ENCODE measurements around the gene CBX8. TPM values are rescaled to one million over a fixed set of nuclear protein-coding genes. Genes with fewer than 3 reads are reported as not detected.
A peak's percentile ranks its signal among the peaks of the same experiment; 100 is the strongest.

Gene CBX8
- total RNA-seq, 1 experiment from 2014 or later = 2.0 TPM

- no peak for TF ChIP-seq STAT6 (CRISPR knock-in tag; conservative IDR thresholded peaks at IDR 0.05; ENCODE audit: low read depth)
- 0 out of 2 replicates have a peak, but pooled peaks have one; percentile 33 for TF ChIP-seq E2F5 (CRISPR knock-in tag; IDR thresholded peaks at IDR 0.05)
- no peak for TF ChIP-seq HMGXB4 (CRISPR knock-in tag; IDR thresholded peaks at IDR 0.05)
- TF ChIP-seq TP53 (CRISPR knock-in tag; IDR thresholded peaks at IDR 0.05) = no peak
- peak; percentile 9; the same call in 1 of the 2 replicates for TF ChIP-seq ZNF263 (CRISPR knock-in tag; IDR thresholded peaks at IDR 0.05; ENCODE audit: low read depth)
- TF ChIP-seq PRDM15 (CRISPR knock-in tag; IDR thresholded peaks at IDR 0.05) = peak; percentile 99
- TF ChIP-seq ZNF219 (CRISPR knock-in tag; IDR thresholded peaks at IDR 0.05; ENCODE audit: borderline replicate concordance) = no peak
- TF ChIP-seq FOXP4 (CRISPR knock-in tag; IDR thresholded peaks at IDR 0.05) = no peak
- no peak for TF ChIP-seq USF2 (CRISPR knock-in tag; IDR thresholded peaks at IDR 0.05)
- no peak for TF ChIP-seq ZMAT4 (CRISPR knock-in tag; IDR thresholded peaks at IDR 0.05)
- TF ChIP-seq NR2C2 (CRISPR knock-in tag; IDR thresholded peaks at IDR 0.05) = no peak
- no peak for TF ChIP-seq MYBL2 (CRISPR knock-in tag; IDR thresholded peaks at IDR 0.05)
- no peak for TF ChIP-seq CBFB (CRISPR knock-in tag; IDR thresholded peaks at IDR 0.05; ENCODE audit: low read depth)
- TF ChIP-seq AFF4 (CRISPR knock-in tag; IDR thresholded peaks at IDR 0.05; ENCODE audit: borderline replicate concordance) = no peak
- no peak for TF ChIP-seq PRRX2 (CRISPR knock-in tag; IDR thresholded peaks at IDR 0.05)
Observed at GRCh38 chr17:79778504-79779083, 18.3 kb downstream of the CBX8 start (continued).

Data from WTC11 (cell line).